NCI-H82 treated with DMSO at 0.1 percent for 48 hours (cell line): ENCODE results near the gene SLC22A4.

Experiments used
- DNase-seq: peaks from one replicate; lab custom pipeline; 2025; ENCODE audit not compliant: unreplicated experiment; lab: John Stamatoyannopoulos, UW

The SLC22A4 gene

DNA sequence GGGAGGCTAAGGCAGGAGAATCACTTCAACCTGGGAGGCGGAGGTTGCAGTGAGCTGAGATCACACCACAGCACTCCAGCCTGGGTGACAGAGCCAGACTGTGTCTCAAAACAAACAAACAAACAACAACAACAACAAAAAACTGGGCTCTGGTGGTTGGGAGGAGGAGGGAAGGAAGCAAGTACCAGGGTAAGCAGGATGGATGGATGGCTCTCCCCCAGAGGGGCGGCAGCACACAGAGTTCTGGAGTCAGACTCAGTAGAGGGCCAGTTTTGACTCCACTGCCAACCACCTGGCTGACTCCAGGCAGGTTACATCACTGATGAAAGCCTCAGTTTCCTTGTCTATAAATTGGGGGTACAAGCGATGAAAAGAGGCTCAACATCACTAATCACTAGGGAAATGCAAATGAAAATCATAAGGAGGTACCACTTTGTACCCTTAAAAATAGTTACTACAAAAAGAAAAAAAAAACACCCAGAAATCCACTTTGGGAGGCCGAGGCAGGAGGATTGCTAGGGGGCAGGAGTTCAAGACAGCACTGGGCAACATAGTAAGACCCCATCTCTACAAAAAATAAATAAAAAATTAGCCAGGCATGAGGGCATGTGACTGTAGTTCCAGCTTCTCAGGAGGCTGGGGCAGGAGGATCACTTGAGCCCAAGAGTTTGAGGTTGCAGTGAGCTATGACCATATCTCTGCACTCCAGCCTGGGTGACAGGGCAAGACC, 3.2 kb downstream of the SLC22A4 start:
- no peak for DNase-seq

DNA sequence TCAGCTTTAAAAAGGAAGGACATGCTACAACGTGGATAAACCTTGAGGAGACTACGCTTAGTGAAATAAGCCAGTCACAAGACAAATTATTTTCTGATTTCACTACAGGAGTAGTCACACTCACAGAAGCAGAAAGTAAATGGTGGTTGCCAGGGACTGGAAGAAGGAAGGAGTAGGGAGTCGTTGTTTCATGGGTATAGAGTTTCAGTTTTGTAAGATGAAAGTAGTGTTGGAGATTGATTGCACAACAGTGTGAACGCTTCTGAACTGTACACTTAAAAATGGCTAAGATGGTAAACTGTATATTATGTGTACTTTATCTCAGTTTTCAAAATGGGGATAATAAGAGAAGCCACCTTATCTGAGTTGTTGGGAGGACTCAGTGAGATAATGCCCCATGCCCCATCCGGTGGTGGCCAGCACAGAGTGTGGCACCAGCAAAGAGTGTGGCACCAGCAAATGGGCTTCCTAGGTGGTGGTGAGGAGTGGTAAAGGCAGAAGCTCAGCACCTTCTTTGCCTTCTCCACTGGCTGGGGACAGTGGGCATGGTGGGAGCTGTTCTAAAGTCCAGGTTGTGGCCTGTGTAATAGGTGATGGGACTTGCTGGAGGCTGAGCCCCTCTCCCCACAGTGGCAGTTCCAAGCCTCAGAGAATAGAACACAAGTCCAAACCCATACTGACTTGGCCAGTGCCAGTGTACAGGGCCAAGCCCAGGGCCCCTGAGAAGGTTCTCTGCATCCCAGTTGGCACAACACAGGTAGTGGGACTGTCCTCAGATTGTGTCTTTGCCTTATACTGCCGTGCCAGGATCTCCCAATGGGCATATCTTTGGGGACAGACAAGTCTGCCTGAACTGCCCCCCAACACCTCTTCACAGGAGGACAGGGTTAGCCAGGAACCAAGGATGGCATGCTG, 4.4 kb downstream of the SLC22A4 start:
- DNase-seq = no peak

DNA sequence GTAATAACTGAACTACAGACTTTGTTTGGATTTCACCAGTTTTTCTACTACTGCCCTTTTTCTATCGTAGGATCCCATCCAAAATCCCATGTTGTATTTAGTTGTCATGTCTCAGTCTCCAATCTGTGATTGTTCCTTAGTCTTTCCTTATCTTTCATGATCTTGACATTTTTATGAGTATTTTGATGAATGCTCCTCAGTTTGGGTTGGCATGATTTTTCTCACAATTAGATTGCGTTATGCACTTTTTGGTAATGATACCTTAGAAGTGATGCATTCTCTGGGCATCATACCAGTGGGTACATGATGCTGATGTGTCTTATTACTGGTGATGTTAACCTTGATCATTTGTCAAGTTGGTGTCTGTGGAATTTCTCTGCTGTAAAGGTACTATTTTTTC, 5.7 kb downstream of the SLC22A4 start:
- DNase-seq = no peak

DNA sequence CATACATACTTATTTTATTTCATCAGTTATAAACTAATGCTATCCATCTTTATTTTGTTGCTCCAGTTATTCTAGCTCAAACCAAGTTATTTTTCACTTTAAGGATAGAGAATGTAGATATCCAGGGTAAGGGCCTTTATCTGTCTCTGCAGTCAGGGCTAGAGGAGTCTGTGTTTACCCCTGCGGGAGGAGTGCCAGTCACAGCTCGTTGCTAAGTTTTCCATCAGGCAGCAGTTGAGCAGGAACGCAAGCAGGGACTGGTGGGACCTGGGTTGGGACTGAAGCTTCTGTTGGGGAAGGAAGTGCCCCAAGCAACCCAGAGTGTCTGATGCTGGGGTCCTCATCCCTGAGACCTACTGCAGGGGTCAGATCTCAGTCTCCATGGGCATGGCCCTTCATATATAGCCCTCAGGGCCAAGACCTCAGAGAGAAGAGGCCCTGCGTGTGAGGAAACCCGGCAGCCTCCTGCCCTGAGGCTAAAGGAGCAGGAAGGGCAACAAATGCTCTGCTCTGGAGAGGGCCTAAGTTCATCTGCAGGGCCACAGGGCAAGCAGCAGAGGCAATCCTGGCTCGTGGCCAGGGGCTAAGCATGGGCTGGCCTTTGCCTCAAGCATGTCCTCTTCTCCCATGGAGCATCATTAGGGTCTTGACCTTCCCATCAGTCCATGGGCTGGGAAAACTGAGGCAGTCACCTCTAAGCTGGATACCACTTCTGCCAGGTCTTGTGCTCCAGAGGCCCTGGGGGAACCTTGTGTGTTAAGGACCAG, 6.6 kb downstream of the SLC22A4 start:
- no peak for DNase-seq

DNA sequence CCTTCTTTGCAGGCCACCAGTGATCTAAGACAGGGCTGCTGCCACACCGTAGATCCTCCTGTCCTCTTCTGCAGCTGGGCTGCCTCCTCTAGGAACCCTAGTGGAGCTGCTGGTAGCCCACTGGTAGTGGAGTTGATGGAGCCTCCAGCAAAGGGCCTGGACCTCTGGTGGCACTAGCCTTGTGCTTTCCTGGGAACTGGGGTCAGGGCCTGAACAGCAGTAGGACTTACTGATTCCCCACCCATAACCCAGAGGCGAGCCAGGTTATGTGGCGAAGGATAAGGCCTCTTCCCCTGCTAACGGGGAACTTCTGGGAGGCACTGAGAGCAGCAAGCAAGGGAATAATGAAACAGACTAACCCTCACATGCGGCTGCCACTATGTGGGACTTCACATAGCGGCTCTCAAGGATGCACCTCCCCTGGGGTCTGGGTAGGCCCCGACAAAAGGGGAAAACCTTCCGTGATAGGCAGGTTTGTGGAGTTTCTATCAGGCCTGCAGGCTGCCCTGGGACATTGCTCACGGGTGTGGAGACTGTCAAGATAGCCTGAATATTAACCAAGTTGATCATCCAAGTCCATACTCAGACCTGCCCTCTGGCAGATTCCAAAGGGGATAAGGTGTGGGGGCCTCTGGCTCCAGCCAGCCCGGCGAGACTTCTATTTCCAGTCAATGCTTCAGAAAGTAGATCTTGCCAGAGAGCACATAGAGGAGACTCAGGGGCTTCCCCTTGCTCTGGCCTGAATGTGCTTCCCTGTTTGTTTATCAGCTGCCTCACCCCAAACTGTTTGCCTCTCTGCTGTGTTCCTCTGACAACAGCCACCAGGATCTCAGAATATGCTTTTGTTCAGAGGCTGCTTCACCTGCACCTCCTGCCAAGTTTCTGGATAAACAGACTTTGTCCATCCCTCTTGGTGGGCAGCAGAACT, 7.4 kb downstream of the SLC22A4 start:
- DNase-seq = no peak

DNA sequence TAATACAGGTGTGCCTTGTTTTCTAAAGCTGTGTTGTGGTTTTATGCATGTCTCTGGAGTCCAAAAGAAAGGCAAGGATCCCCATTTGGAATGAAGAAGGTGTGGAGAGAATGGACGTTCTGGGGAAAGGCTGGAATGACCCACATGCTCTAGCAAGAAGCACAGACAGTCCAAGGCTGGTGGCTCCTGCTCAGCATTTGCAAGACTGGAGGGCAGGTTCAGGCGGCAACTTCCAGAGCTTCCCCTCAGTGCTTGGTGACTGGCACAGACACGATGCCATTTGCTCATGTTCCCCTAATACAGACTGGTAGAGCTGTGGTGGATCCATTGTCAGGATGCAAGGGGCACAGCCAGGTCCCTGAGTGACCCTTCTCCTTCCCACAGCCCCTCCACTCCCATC, 8.2 kb downstream of the SLC22A4 start:
- no peak for DNase-seq

DNA sequence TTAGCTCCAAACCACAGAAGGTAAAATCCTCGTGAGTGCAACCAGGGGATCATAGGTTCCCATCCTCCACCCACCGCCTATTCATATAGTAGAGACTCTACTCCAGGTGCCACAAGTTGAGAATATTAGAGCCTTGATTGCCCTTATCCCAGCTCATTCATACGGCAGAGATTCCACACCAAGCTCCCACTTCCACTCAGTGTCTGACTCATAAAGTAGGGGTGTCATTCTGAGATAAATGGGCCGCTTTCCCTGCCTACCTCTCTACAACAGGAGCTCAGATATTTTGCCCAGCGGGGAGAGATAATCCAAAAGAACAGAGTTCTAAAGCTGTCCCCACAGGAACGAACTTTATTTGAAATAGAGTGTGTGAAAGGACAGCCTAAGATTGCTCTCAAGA, 9.4 kb downstream of the SLC22A4 start:
- DNase-seq = no peak

DNA sequence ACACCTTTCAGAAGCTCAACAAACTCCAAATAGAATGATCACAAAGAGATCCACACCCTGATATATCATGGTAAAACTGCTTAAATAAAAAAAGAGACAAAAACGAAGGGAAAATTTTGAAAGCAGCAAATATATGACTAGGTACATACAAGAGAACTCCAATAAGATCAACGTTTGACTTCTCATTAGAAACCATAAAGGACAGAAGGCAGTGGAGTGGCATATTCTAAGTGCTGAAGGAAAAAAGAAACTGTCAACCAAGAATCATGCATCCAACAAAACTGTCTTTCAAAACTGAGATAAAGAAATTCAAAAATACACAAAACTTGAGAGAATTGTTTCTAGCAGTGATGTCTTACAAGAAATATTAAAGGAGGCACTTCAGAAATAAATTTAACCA, 11.2 kb downstream of the SLC22A4 start:
- DNase-seq = no peak

DNA sequence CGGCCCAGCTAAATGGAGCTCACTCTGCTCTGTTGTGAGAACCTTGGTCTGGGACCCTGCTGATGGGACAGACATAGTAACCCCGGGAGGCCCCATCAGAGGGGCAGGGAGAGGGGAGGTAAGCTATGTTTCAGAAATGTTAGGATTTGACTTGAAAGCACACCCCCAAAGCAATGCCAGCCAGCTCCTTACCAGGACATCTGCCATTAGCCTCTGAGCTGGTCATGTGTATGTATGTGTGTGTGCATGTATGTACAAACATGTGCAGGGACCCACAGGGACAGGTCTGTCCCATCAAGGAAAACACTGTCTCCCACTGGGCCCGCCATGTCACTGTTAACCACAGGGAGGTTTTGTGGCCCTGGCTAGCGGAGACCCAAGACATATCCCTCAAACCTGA, 14.5 kb downstream of the SLC22A4 start:
- DNase-seq = no peak

DNA sequence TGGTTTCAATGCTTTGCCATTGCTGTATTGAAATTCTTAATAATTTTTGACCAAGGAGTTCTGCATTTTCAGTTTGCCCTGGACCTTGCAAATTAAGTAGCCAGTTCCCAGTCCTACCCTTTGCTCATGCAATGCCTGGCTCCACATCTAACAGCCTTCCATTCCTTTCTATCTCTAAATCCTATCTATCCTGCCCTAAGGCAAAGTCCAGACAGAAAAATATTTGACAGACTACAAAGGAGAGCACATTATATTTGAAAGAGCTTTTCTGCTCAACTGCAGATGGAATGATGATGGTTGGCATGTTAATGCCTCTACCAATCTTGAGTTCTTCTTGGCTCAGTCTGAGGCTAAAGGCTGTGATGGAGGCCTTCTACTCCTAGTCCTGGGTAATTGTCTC, 15.5 kb downstream of the SLC22A4 start:
- DNase-seq = no peak

DNA sequence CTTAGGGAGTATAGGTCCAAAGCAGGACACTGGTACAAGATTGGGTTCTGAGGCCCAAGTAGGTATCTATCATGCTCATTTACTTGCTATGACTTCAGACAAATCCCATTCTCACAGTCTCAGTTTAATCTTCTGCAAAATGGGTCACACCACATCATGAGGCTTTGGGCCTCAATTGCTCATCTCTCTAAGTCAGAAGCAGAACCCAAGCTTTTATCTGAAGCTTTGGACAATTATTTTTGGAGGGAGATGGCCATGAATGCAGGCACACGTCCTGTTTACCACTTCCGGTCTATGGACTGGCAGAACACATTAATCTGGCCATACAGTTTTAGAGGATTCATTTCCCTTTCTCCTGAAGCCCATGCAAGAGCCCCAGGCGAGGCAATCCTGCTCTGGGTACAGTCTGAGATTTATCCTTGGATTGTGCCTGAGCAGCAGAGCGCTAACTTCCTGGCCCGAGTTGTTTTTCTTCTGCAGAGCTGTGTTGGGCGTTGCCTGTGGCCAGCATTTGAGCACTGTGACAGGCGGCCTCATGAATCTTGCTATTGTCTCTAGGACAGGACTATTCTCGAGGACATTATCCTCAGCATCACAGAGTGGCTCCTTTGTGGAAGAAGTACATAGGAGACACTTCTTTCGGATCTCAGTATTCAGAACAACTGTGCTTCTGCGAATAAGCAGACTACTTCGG, 16.1 kb downstream of the SLC22A4 start:
- no peak for DNase-seq

DNA sequence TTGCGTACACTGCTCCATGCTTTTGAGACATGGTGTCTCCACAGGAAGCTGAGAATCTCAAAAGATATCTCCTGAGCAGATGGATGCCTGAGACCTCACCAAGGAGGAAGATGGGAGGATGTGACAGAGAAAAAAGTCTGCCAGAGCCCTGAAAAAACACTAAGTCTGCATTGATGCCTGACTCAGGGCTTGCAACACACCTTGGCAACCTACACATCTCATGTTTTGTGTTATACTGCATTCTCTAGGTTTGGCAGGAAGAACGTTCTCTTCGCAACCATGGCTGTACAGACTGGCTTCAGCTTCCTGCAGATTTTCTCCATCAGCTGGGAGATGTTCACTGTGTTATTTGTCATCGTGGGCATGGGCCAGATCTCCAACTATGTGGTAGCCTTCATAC, 19.2 kb downstream of the SLC22A4 start:
- no peak for DNase-seq

DNA sequence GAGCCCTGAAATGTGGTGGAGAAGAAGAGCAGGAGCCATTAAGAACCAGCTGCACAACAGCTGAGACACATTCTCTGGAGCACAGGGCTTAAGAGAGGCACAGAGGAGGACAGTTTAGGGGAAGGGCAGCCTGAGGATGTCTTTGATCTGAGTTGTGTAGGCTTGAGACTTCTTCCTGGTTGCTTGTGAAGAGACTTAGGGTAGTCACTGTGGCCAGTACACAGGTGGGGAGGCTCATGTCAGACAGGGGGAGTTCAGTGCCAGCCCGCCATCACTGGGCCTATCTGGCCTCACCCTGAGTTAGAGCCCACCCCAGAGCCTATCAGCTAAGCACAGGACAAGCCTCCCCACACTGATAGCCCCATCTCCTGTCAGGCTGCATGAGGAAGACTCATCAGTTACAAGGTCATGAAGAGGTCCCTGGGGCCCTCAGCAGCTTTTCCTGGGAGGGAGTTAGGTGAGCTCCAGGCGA, 19.8 kb downstream of the SLC22A4 start:
- no peak for DNase-seq

DNA sequence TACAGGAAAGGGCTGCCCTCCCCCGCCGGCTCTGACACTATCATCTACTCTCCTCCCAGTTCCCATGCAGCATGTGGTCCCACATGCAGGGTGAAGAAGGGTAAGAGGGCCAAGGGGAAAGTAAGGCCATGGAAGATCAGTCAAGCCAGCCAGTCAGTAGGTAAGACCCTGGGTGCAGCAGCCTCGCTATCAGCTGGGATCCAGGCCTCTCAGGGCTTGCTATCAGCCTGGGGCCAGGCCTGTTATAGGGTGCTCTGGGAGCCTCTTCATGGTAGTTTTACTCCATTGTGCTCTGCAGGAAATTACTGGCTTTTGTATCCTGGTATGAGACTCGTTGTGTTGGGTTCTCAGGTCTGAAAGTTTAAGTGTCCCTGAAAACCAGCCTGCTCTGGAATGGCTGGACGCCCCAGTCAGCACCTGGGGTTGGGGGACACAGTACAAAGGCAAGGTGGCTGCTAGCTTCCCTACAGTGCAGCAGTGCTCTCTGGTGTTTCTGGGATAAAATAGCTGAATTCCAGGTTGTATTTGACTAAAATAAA, 21.4 kb downstream of the SLC22A4 start:
- no peak for DNase-seq

DNA sequence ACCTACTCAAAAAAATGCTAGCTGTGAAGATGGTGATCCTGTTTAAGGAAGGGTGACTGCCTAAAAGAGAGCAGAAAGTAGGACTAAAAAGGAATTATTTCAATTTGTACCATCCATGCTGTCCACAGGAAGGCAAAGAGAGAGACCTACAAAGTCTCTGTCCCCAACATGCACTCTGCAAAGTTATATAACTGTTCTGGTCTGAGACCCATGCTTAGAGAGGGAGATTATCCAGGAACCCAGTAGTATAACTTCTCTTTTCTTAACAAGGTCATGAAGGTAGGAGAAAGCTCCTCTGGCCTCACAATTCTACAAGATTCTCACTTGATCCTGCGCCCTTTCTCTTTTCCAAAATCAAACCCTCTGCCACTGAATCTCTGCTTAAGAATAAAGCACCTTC, 25.8 kb downstream of the SLC22A4 start:
- no peak for DNase-seq

DNA sequence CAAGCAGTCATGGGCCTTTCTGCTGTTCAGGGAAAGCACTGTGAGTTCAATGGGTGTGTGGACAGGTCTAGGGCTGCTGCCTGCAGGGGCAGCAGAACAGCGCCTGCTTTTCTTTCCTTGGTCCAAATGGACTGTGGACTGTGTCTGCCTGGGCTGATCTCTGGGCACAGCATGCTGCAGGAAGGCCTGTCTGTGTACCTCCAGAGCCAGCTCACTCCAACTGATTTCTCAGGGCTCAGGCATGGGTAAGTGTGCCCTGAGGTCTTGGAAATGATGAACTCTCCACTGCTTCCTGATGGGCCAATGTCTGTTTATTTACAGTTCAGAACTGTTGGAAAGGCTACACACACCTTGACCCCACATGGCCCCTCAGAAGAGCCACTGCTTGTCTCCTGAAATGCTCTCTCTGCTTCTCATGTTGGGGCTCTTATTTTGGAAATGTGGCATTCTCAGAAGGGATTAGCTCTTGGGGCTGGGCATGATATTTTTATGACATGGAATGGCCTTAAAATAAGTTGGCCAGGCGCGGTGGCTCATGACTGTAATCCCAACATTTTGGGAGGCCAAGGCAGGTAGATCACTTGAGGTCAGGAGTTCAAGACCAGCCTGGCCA, 27.0 kb downstream of the SLC22A4 start:
- no peak for DNase-seq

DNA sequence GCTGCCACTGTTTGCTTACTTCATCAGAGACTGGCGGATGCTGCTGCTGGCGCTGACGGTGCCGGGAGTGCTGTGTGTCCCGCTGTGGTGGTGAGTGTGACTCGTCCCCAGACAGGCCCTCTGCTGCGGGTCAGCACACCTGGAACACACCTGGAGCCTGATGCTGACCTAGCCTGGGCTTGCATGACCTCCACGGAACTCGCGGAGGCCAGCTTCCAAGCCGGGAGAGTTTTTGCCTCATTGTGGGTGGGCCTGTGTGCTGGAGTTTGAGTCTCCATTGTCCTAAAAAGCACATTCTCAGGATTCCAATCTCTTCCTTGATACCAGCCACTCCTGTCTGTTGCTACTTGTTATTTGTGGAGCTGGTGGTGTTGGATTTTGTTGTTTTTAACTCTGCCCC, 28.1 kb downstream of the SLC22A4 start:
- DNase-seq = no peak

DNA sequence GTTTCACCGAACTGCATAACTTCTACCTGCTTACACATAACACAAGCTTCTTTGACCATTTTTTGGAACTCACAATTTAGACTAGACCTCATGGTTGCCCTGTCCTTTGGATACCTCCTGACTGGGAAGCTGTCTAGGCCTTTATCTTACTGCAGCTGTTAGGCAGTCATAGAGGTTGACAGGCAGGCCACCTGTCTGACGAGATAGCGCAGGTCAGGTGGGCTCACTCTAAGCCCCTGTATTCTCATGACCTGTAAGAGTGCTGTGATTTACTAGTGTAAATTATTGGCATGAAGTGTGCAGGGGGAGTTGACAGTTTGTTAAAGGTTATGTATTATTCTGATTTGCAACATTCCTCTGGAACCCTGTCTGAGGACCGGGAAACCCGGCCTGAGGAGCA, 29.0 kb downstream of the SLC22A4 start:
- no peak for DNase-seq

DNA sequence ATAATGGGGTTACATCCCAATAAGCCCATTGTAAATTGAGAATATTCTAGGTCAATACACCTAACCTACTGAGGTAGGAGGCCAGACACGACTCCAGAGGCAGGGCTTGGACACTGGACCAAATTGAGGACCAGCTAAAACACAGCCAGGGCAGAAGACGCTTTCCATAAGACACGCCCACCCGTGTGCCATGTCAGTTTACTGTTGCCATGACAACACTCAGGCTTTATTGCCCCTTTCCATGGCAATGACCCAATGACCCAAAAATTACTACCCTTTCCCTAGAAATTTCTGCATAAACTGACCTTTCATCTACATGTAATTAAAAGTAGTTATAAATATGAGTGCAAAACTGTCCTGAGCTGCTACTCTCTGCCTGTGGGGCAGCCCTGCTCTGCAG, 31.5 kb downstream of the SLC22A4 start:
- DNase-seq = no peak
